SKM-1 treated with dmso at 0.1 percent for 144 hours (cell line): ENCODE results near the gene TMEM50B.
"Not testable (repeated sequence)": the region's sequence is repeated elsewhere in the genome, so short reads cannot be mapped to it uniquely, and the experiment has no call there.

Source experiments
- DNase-seq: peaks from one replicate; lab custom pipeline; 2025; ENCODE audit not compliant: unreplicated experiment; lab: John Stamatoyannopoulos, UW

Gene TMEM50B

DNA sequence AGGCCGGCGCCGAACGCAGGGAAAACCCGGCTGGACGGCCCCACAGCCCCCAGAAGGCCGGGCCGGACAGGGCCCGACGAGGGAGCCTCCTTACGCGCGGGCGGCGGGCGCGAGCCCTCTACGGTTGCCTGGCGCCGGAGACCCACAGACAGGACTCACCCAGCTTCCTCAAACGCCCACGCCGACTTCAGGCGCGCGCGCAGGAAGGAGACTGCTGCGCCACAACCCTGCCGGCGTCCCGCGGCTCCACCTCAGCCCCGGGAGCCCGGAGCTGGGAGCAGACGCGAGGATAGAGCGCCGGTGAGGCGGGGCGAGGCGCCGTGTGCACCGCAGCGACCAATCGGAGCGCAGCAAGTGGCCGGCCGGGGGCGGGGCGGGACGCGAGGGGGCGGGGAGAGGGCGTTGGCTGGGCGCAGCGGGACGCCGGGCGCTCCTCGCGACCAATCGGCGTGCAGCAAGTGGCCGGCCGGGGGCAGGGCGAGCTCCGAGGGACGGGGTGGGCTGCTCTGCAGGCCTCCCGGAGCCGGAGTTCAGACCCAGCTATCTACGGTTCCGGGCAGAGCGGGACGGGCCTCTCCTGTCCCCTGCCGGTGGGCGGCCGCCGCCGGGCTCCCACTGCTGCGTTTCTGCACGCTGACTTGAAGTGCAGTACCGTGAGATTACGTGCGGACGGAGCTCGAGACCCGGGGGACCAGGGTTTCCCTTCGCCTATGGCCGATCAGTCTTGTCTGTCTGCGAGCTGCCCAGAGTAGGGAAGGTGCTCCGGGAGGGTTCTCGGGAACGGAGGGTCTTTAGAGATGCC is at the start of gene TMEM50B:
TSS of gene TMEM50B (minus strand) at position 296 of the 802 bp plus-strand sequence. CDS start 11,089 bp downstream, outside the sequence.
- peak; percentile 97 for DNase-seq

DNA sequence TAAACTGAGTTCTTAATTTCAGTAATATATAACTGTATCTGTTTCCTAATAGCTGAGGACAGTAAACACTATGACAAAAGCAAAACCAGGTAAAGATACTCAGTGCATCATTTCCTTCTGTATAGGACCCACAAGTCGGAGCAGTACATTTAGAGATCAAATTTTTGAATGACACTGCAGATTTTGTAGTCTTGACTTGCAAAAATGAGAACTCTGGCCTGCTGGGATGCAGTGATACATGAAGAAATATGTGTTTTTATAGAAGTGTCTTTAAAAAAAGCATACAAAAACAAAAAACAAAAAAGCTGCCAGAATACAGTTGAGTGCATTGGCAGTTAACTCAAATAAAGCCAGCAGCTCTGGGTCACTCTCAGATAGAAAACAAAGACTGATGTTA is 43.2 kb upstream of the TMEM50B start:
- no peak for DNase-seq

DNA sequence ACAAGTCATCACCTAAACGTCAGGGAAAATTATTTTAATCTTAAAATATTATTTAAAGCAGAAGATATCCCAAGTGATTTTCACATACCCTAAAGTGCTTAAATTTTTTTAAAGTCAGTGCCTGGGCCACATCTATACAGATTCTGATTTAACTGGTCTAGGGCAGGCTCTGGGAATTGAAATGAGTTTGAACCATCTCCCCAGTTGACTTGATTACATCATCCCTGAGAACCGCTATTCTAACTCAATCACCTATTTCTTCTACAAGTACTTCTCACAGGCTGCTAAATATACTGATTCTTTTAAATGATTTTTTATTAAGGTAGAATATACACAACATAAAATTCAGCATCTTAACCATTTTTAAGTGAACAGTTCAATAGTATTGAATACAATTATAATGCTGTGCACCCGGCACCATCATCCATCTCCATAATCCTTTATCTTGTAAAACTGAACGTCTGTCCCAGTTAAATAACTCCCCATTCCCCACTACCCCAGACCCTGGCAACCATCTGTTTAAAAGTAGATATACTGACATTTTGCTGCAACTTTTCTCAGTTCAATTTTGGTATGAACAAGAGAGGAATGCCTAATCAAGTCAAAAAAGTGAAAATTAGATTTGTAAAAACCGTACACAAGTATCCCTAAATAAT is 42.7 kb upstream of the TMEM50B start:
- DNase-seq: no peak

DNA sequence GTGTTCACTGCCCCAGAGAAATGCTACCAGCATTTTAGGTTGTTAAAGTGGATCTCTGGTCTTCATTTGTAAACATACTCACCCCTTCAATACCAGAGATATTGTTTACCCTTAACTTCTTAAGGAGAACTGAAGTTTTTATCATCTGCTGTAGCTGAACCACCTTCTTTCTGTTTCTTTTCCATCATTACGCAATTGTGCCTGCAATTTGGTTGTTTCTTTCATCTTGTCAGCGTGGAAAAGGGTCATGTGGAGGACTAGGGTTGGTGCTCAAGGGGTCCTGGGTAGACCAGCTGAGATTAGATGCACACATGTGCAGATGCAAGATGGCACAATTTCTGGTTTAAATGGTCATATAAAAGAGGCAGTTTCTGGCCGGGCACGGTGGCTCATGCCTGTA is 39.1 kb upstream of the TMEM50B start:
- no peak for DNase-seq

DNA sequence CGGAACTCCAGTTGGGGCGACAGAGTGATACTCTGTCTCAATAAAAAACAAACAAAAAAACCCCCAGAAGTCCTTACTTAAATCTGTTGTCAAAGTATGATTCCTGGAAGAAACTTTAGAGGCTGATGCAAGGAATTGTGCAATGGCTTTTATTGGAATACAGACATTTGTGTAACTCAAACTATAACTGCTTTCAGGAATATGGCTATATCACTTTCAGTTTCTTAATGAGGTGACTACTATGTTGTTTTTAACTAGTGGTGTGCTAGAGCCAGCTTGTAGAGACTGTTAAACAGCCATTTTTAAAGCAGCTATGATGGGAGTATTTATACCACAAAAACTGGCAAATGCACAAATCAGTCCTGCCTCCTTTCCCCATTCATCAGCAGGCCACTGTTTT is 34.5 kb upstream of the TMEM50B start:
- DNase-seq: no peak

DNA sequence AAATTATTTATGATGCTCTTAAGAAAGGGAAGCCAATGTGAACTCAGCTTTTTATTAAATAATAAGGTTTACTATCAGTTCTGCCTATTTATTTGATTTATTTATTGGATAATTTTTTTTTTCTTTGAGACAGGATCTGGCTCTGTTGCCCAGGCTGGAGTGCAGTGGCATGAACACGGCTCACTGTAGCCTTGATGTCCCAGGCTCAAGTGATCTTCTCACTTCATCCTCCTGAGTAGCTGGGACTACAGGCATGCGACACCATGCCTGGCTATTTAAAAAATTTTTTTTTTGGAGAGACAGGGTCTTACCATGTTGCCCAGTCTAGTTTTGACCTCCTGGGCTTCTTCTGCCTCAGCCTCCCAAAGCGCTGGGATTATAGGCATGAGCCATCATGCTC is 32.7 kb upstream of the TMEM50B start:
- DNase-seq: no peak

DNA sequence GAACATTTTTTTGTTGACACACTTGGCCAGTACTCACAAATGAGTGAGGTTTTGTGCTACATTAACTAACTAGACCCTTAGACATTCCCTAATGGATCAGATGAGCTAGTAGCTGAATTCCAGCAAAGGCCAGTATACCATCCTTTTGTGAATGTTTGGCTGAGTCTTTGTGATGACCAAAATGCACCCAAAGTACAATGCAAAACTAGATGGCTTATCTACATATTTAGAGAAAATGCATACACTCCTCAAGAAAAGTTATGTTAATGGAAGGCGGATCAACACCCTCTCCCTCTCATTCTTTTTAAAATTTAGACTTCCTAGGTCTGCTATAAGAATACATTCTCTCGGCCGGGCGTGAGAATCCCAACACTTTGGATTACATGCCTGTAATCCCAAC is 31.9 kb upstream of the TMEM50B start:
- no peak for DNase-seq

DNA sequence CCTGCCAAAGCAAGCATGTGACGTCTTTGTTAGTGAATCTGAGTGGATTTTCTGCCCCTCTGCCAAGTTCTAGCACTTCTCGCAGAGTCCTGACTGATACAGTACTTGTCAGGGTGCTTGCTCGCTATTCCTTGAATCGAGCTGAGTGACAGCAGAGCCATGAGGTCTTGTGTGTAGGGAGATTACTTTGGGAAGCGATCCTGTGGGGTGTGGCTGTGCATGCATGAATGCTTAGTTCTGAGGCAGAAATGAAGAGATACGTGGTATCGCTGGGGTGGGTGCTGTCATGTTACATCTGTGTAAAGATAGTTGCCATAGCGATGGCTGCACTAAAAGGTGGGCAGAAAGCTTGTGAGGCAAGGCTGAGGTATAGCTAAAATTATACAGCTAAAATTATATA is 31.1 kb upstream of the TMEM50B start:
- no peak for DNase-seq

DNA sequence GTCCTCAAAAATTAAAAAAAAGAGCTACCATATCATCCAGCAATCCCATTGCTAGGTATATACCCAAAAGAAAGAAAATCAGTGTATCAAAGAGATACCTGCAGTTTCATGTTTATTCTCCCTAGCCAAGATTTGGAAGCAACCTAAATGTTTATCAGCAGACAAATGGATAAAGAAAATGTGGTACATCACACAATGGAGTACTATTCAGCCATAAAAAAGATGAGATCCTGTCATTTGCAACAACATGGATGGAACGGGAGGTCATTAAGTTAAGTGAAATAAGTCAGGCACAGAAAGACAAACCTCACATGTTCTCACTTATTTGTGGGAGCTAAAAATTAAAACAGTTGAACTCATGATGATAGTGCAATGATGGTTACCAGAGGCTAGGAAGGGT is 27.2 kb upstream of the TMEM50B start:
- not testable (repeated sequence) for DNase-seq

DNA sequence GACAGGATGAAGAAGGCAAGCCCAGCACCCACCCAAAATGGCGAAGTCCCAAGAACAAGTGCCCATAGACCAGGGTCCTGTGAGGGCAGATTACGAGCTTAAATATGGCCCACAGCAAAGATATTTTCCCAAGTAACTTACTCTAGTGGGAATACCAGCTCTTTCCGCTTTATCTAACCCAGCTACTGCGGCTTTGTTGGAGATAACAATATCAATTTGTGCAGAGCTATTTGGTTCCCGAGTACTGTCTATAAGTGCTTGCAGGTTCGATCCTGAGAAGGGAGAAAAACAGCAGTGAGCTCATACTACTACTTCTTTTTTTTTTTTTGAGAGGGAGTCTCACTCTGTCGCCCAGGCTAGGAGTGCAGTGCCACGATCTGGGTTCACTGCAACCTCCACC is 26.1 kb upstream of the TMEM50B start:
- DNase-seq: no peak

DNA sequence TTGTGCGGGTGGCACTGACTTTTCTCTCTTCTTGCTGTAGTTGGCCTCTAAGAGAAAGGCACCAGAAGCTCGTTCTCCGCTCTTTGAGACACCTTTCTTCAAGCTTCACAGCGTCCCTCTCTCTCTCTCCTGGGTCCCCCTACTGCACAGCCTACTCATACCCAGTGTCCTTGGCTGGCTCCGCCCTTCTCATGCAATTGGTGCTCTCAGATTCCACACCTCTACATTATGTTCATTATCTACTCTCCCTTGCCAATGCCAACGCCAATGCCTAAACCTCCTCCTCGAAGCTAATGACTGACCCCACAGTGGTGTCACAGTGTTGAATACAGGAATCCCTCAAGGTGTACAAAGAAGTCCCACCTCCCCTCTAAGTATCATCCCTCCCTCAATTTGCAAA is 16.6 kb upstream of the TMEM50B start:
- DNase-seq: no peak

DNA sequence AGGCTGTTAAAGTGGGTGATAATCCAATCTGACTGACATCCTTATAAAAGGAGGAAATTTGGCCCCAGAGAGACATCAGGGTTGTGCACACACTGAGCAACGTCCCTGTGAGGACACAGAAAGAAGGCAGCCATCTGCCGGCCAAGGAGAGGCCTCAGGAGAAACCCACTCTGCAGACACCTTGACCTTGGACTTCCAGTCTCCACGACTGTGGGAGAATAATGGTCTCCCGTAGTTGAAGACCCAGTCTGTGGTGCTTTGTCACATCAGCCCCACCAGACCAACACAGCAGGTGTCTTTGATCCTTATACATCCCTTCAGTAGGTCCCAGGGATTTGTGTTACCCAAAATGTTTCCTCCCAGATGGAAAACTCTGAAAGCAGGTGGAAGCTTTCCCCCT is 16.0 kb upstream of the TMEM50B start:
- DNase-seq: no peak

DNA sequence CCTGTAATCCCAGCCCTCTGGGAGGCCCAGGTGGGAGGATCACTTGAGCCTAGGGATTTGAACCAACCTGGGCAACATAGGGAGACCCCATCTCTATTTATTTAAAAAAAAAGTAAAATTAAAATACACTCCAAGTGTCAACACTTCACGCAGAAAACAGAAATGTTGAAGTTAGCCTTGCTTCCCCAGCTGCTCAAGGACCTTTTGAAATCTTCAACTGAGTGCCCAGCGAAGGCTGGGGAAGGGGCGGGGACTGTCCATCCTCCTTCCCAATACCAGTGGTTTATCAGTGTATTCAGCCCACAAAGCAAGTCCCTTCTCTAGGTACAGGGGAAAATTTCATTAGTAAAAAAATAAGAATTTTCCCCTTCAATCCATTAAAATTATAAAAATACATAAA is 14.0 kb upstream of the TMEM50B start:
- no peak for DNase-seq

DNA sequence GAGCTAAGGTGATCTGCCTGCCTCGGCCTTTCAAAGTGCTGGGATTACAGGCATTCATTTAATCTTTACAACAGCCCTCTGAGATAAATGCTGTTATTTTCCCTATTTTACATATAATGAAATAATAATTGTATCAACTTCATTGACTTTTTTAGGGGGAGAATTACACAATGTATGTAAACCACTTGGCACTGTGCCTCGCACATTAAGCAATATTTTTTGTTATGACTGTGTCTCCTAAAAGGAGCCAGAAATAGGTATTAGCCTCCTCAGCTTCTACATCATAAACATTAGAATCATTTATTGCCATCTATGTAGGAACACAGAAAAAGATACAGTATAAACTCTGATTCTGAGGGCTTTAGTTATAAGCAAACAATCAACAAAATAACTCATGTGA is 12.8 kb upstream of the TMEM50B start:
- DNase-seq: peak; percentile 23

DNA sequence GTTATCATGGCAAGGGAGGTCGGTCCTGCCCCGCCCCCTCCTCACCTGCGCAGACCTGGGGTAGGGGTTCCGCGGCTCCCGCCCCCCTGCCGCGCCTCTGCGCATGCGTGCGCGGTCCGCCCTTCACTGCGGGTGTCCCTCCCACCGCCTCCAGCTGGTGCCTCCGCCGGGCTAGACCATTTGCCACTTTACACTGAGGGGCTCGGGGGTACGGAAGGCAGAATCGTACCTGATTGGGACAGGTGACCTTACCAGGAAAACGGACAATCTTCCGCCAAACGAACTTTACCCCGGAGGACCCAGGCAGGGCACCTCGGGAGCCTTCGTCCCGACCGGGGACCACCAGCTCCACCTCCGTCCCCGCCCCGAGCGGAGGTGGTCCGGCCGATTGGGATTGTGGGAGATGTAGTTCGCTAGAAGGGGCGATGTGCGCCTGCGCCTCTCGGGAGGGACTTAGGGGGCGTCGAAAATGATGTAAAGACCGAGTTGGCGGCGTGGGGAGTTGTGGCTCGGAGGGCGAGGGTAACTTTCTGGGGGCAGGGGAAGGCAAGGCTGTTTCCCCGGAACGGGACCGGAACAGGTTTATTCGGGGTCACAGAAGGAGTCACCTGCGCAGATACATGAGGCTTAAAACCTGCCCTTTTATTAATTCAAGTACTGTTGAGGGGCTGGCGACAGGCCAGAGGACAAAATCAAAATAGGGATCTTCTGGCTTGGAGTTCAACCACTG is 11.8 kb upstream of the TMEM50B start, which contains the start of gene DNAJC28:
TSS of gene DNAJC28 (minus strand) at position 344 of the 730 bp plus-strand sequence. CDS start 2,323 bp downstream, outside the sequence.
- peak; percentile 87 for DNase-seq

DNA sequence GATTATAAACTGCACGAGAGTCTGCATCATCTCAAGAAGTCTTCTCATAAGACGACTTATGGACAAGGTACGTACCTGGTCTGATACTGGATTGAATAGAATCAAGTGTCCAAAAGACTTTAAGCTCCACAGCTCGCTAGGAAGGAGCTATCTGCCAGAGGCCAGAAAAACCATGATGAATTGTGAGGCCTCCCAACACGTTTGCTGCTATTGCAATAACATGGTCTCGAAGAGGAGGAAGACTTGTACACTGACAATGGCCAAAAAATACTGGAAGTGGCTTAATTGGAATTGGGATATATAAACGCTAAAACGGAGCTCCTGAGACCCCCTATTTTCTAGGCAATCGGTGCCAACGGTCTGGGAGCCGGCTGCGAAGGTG is 11.2 kb upstream of the TMEM50B start:
- DNase-seq: no peak

DNA sequence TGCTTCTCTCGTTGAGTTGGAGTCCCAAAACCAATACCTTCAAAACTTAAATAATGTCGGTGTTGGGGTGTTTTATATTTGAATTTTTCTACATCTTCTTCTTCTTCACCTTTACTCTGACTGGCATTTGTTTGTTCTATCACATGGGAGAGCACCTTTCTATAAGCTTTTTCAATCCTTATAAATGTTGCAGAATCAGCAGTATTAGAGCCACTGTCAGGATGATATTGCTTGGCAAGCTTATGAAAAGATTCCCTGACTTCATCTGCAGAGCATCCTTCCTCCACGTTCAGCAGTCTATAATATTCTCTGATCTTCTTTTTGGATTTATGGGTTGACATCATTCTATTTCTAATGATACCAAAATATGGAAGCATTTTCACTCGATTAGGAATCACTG is 9.2 kb upstream of the TMEM50B start:
- no peak for DNase-seq

DNA sequence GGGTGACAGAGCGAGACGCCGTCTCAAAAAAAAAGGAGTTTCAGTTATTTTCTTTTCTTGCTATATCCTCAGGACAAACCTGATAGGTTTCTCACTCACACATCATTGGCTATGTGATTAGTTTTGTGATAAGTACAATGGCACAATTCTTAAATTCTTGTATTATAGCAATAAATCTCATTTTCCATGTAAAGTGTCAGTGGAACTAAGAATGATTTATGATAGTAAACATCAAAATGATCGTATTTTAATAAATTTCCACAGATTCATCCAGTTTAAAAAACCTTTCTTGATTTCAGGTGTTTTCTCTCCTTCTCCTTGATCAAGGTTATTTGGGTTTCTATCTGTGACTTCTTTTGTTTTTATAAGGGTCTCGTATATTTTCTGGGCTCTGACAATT is 8.2 kb upstream of the TMEM50B start:
- no peak for DNase-seq

DNA sequence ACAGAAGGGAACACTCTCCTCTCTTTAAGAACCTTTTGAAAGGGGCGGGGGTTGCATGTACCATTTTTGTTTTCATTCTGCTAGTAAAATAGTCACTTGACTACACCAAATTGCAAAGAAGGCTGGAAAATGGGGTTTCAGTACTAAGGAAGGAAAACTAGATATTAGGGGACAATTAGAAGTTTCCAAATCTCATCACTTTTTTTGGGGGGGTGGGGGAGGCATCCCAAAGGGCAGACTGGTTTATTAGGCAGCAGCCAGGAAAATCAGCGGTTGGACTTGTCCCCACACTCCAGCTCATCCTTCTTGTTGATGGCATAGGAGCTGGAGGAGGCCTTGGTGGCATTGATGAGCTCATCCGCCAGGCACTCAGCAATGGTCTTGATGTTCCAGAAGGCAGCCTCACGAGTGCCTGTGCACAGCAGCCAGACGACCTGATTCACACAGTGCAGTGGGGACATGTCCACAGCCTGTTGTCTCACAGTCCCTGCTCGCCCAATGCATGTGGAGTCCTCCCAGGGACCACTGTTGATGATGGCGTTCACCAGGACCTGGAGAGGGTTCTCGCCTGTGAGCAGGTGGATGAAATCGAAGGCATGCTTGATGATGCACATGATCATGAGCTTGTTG is 1.7 kb upstream of the TMEM50B start:
- no peak for DNase-seq

DNA sequence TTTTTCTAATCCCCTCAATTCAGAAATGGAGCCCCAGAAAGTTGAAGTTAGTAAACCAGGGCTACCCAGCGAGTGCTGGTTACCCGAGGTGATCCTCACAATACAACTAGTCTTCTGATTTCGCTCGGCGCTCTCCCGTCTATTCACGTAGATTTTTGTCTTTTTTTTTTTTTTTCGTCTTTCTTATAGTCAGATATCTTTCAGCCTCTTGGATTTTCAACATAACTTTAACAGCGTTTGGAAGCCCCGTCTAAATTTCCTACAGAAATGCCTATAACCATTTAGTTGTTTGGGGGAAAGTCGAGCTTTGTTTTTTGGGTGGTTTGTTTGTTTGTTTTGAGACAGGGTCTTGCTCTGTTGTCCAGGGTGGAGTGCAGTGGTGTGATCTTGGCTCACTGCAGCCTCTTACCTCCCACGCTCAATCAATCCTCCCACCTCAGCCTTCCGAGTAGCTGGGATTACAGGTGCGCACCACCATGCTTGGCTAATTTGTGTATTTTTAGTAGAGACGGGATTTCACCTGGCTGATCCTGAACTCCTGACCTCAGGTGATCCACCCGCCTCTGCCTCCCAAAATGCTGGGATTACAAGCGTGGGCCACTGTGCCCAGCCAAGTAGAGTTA is 818 bp upstream of the TMEM50B start:
- DNase-seq: no peak
